OCI-LY1 (cell line): ENCODE results near the gene IRAK3.

Experiments
- EZH2 ChIP-seq: fragments of 200-600 bp; sonication (generic), shearing (Covaris generic); IDR thresholded peaks from 2 replicates; pipeline ENCODE4 v1.8.0; 2017; ENCODE audit warnings: borderline replicate concordance, mixed run types, mild to moderate bottlenecking, antibody characterized with exemption, low read length, moderate library complexity, mixed read lengths
- TF ChIP-seq, protein P1 (sequence below): fragments of 200-600 bp; sonication (generic), shearing (Covaris generic); IDR thresholded peaks from 2 replicates; pipeline ENCODE4 v1.5.1; 2017; ENCODE audit warnings: mild to moderate bottlenecking, antibody characterized with exemption, low read length, moderate library complexity, mixed read lengths

DNA sequence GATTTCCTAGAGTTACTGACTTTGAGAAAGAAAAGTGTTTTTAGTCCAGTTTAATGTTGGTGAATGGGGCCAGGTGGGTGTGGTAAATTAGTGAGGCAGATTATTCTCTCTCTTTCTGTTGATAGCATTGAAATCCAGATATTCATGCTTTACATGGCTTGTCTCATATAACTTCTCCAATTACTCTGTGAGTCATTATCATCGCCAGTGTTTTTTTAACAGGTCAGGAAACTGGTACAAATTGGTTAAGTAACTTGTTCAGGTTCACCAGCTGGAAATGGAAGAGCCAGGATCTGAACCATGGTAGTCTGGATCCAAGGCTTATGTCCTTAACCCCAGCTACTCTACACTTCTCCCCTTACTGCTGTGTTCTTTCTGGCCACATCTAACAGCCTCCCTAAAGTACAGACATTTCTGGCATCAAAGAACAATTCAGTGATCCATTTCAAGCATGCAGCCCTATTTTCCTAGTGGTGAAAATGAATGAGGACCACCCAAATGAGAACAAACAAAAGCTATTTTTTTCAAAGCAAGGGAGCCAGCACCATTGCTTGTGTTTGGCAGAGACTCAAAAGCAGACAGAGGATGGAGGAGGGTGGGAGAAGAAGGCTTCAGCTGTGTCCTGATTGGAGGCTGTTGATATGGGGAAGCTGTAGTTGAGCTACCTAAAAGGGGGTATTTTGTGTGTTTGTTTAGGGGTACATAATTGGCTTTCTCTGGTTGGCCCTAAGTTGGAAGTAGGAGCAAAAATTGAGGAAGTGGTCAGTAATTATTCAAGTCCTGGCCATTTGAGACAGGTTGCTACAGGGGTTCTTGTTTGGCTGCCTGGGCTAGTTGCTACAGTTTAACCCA, 1.7 kb downstream of the IRAK3 start:
- TF ChIP-seq, protein P1, sequence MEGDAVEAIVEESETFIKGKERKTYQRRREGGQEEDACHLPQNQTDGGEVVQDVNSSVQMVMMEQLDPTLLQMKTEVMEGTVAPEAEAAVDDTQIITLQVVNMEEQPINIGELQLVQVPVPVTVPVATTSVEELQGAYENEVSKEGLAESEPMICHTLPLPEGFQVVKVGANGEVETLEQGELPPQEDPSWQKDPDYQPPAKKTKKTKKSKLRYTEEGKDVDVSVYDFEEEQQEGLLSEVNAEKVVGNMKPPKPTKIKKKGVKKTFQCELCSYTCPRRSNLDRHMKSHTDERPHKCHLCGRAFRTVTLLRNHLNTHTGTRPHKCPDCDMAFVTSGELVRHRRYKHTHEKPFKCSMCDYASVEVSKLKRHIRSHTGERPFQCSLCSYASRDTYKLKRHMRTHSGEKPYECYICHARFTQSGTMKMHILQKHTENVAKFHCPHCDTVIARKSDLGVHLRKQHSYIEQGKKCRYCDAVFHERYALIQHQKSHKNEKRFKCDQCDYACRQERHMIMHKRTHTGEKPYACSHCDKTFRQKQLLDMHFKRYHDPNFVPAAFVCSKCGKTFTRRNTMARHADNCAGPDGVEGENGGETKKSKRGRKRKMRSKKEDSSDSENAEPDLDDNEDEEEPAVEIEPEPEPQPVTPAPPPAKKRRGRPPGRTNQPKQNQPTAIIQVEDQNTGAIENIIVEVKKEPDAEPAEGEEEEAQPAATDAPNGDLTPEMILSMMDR: no peak
- no peak for TF ChIP-seq EZH2
